GM10847 (cell line): ENCODE measurements around the gene NCKAP5.

Experiments used
- POLR2A ChIP-seq: IDR thresholded peaks from 2 replicates; pipeline ENCODE4 v1.6.1; 2011; ENCODE audit not compliant: insufficient read length; ENCODE audit errors: extremely low read depth

NCKAP5 gene

GRCh38 chr2:133123393-133123792, 444.9 kb downstream of the NCKAP5 start:
- no peak for TF ChIP-seq POLR2A

GRCh38 chr2:133122529-133122928, 445.7 kb downstream of the NCKAP5 start:
- TF ChIP-seq POLR2A: no peak

- TF ChIP-seq POLR2A: no peak
Measured at GRCh38 chr2:133120310-133120709, 448.0 kb downstream of the NCKAP5 start.

GRCh38 chr2:133110201-133110600, 458.1 kb downstream of the NCKAP5 start:
- no peak for TF ChIP-seq POLR2A

GRCh38 chr2:133109772-133110171, 458.5 kb downstream of the NCKAP5 start:
- TF ChIP-seq POLR2A: no peak

GRCh38 chr2:133107058-133107815, 461.0 kb downstream of the NCKAP5 start:
- no peak for TF ChIP-seq POLR2A

- no peak for TF ChIP-seq POLR2A
Measured at GRCh38 chr2:133104871-133105270, 463.4 kb downstream of the NCKAP5 start.

GRCh38 chr2:133098787-133099186, 469.5 kb downstream of the NCKAP5 start:
- TF ChIP-seq POLR2A: no peak

- no peak for TF ChIP-seq POLR2A
Measured at GRCh38 chr2:133097666-133098065, 470.6 kb downstream of the NCKAP5 start.

- no peak for TF ChIP-seq POLR2A
Measured at GRCh38 chr2:133092571-133092970, 475.7 kb downstream of the NCKAP5 start.

GRCh38 chr2:133090358-133090757, 477.9 kb downstream of the NCKAP5 start:
- no peak for TF ChIP-seq POLR2A

- TF ChIP-seq POLR2A: no peak
Measured at GRCh38 chr2:133086176-133086575, 482.1 kb downstream of the NCKAP5 start.

- no peak for TF ChIP-seq POLR2A
Measured at GRCh38 chr2:133085646-133086045, 482.6 kb downstream of the NCKAP5 start.

GRCh38 chr2:133082034-133082433, 486.2 kb downstream of the NCKAP5 start:
- no peak for TF ChIP-seq POLR2A

GRCh38 chr2:133080822-133081221, 487.4 kb downstream of the NCKAP5 start:
- TF ChIP-seq POLR2A: no peak

- TF ChIP-seq POLR2A: no peak
Measured at GRCh38 chr2:133078667-133079411, 489.4 kb downstream of the NCKAP5 start.
